Measurements from ENCODE around the gene DNAAF8.

Gene DNAAF8

GRCh38 chr16:4687946-4688673 is 46.2 kb upstream of the DNAAF8 start:
- TF ChIP-seq CTCF (conservative IDR thresholded peaks at IDR 0.05; ENCODE audit: low read length), result no peak
- no peak overlapping the region for H3K4me3 ChIP-seq (ENCODE audit: low read length)
- no peak for DNase-seq (ENCODE audit: low read depth)

DNA sequence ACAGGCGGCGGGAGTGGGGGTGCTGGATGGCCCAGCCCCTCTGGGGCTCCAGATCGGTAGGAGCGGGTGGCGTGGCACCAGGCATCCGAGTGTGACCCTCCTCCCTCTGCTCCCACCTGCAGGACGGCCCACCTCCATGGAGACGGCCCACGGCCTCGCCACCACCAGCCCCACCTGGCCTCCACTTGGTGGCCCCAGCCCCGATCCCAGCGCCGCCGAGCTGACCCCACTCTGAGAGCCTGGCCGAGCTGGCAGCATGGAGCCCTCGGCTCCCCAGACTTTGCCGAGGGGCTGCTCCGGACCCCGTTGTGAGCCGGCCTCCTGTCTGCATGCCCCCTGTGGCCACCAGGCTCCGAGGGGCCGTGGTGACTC is 45.7 kb upstream of the DNAAF8 start:
- no peak for TF ChIP-seq CTCF (conservative IDR thresholded peaks at IDR 0.05; ENCODE audit: low read length)
- DNase-seq (ENCODE audit: low read depth), result no peak
- no peak overlapping the region for H3K4me3 ChIP-seq (ENCODE audit: low read length)

DNA sequence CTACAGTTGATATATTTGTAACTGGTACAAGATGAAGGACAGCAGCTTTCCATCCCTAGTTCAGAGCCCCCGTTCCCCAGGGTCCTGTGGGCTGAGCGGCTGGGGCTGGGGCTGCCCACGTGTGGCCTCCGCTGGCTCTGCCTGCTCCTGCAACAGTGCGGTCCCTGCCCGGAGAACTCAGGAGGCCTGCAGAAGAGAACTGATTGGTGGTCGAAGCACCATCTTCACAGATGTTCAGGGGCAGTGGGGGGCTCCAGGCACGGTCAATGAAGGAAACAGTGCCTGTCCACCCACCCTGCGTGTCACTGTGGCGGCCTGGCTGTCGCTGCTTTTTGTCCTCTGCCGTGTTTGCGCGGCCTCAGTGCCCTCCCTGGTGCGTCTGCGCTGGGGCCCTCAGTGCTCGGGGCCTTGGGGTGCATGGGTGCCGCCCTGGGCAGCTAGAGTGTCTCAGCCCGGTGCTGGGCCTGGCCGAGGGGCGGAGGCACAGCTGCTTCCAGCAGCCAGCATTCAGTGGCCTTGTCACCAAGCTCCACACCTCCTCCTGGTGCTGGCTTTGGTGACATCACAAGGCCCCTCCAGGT is 45.2 kb upstream of the DNAAF8 start:
- no peak overlapping the region for H3K4me3 ChIP-seq (ENCODE audit: low read length)
- TF ChIP-seq CTCF (conservative IDR thresholded peaks at IDR 0.05; ENCODE audit: low read length), result no peak
- no peak for DNase-seq (ENCODE audit: low read depth)

DNA sequence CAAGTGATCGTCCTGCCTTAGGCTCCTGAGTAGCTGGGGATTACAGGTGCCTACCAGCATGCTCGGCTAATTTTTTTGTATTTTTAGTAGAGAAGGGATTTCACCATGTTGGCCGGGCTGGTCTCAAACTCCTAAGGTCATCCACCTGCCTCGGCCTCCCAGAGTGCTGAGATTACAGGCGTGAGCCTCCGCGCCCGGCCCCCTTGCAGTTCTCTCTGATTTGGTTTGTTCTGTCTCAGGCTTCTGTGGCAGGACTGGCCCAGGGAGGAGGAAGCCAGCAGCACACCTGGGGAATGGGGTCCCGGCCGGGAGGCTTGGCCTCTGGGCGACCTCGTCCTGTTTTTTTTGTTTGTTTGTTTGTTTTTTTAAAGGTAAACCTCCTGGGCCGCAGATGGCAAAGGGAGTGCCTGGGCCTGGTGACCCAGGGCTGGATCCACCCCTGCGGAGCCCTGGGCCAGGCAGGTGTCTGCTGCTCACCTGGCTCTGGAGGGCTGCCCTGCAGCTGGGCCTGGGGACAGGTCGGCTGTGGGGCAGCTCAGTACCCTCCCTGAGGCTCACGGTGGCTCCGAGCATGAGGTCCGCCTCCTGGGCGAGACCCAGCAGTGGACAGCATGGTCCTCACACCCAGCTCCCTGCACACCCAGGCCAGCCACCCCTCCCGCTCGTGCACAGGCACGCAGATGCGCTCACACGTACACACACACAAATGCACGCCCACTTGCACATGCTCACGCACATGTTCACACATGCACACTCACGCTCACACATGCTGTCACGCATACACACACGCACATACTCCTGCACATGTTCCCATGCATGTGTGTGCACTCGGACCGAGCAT is 44.3 kb upstream of the DNAAF8 start:
- TF ChIP-seq CTCF (conservative IDR thresholded peaks at IDR 0.05; ENCODE audit: low read length), result no peak
- DNase-seq (ENCODE audit: low read depth), result no peak
- no peak overlapping the region for H3K4me3 ChIP-seq (ENCODE audit: low read length)

DNA sequence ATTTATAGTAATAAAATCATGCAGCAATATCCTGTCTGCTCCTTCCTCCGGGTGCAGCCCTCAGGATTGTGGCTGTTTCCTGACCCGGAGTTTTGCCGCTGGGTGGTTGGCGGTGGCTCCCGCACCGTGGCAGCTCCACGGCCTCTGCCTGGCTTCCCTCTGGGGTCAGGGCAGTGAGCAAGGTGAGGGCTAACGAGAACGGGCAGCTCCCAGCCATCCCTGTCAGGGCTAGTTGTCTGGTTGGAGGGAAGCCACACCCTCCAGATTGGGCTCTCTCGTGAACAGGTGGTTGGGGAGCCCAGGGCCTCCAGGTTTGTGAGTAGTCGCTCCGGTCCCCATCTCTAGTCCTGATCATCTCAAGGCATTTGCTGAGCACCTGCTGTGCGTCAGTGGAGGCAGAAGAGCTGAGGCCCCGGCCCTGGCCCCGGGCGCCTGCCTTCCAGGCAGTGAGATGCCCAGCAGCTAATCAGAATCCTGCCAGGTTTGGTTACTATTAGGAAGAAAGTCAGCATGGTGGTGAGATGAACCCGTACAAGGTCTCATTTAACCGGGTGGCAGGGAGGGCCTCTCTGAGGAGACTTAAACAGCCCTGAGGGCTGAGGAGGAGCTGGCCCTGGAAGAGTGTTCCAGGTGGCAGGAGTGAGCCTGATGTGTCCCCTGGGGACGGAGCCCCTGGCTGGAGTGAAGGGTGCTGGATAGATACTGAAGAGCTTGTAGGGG is 43.2 kb upstream of the DNAAF8 start:
- DNase-seq (ENCODE audit: low read depth), result no peak
- H3K4me3 ChIP-seq (ENCODE audit: low read length), result no peak overlapping the region
- TF ChIP-seq CTCF (conservative IDR thresholded peaks at IDR 0.05; ENCODE audit: low read length), result no peak

- no peak overlapping the region for H3K4me3 ChIP-seq (ENCODE audit: low read length)
- TF ChIP-seq CTCF (conservative IDR thresholded peaks at IDR 0.05; ENCODE audit: low read length), result no peak
- DNase-seq (ENCODE audit: low read depth), result no peak
Observed at GRCh38 chr16:4691666-4692412, 42.5 kb upstream of the DNAAF8 start.
